HG03039 (cell line): ENCODE data around the gene TMEM221.

Source experiments
- ATAC-seq: cut with Tn5 transposase; IDR thresholded peaks from one replicate; pipeline ENCODE4 v1.9.1; 2021; ENCODE audit warnings: mild to moderate bottlenecking, moderate library complexity; ENCODE audit not compliant: unreplicated experiment

Gene TMEM221

GRCh38 chr19:17448131-17448967 lies at the start of gene TMEM221:
TMEM221 (minus strand) TSS chr19:17448668; CDS start chr19:17448462, 206 bp downstream.
- no peak for ATAC-seq

- ATAC-seq = no peak
These were observed 48.8 kb upstream of the TMEM221 start for GRCh38 chr19:17497149-17497798.

GRCh38 chr19:17496337-17496997 lies 48.0 kb upstream of the TMEM221 start:
- no peak for ATAC-seq

- no peak for ATAC-seq
These were observed 47.3 kb upstream of the TMEM221 start for GRCh38 chr19:17495639-17496296.

- ATAC-seq = no peak
These were observed 42.8 kb upstream of the TMEM221 start for GRCh38 chr19:17491287-17491686.

GRCh38 chr19:17490411-17490810 lies 41.9 kb upstream of the TMEM221 start:
- ATAC-seq = no peak

GRCh38 chr19:17489392-17490030 lies 41.0 kb upstream of the TMEM221 start:
- no peak for ATAC-seq

GRCh38 chr19:17488593-17489391 lies 40.3 kb upstream of the TMEM221 start:
- ATAC-seq = no peak

- ATAC-seq = no peak
These were observed 39.0 kb upstream of the TMEM221 start for GRCh38 chr19:17487284-17488121.

- no peak for ATAC-seq
These were observed 38.2 kb upstream of the TMEM221 start for GRCh38 chr19:17486545-17487240.

- no peak for ATAC-seq
These were observed 36.2 kb upstream of the TMEM221 start for GRCh38 chr19:17484520-17485185.

- no peak for ATAC-seq
These were observed 35.1 kb upstream of the TMEM221 start for GRCh38 chr19:17483605-17484002.

- no peak for ATAC-seq
These were observed 34.6 kb upstream of the TMEM221 start for GRCh38 chr19:17482877-17483604.

GRCh38 chr19:17481986-17482385 lies 33.5 kb upstream of the TMEM221 start:
- no peak for ATAC-seq

GRCh38 chr19:17479325-17479791 lies 30.9 kb upstream of the TMEM221 start:
- ATAC-seq = no peak

- ATAC-seq = no peak
These were observed 27.2 kb upstream of the TMEM221 start for GRCh38 chr19:17475541-17476115.
